Activated T-cell treated with anti-CD3 and anti-CD28 coated beads for 1 hour (primary cell): ENCODE results near the gene SFT2D1.

Experiments
- DNase-seq: peaks from one replicate; pipeline ENCODE4 v3.0.0-alpha.2; 2020; ENCODE audit warnings: low read depth

The SFT2D1 gene

GRCh38 chr6:166277892-166278578 lies 64.3 kb downstream of the SFT2D1 start:
- no peak for DNase-seq

GRCh38 chr6:166277018-166277417 lies 65.3 kb downstream of the SFT2D1 start:
- no peak for DNase-seq

- DNase-seq, result peak; percentile 80
Observed at GRCh38 chr6:166275714-166276166, 66.6 kb downstream of the SFT2D1 start.

- no peak for DNase-seq
Observed at GRCh38 chr6:166274739-166275370, 67.5 kb downstream of the SFT2D1 start.

- no peak for DNase-seq
Observed at GRCh38 chr6:166274163-166274562, 68.2 kb downstream of the SFT2D1 start.

GRCh38 chr6:166271376-166271765 lies 71.0 kb downstream of the SFT2D1 start:
- no peak for DNase-seq

- no peak for DNase-seq
Observed at GRCh38 chr6:166270706-166271375, 71.5 kb downstream of the SFT2D1 start.
